Activated CD4-positive, alpha-beta memory T cell treated with anti-CD3 and anti-CD28 coated beads, Interleukin-2, amount 10 ng/mL, durations not matched to agents 7 days and 5 days (primary cell): ENCODE measurements around the gene IGFL3. TPM values are rescaled to one million over a fixed set of nuclear protein-coding genes. Genes with fewer than 3 reads are reported as not detected.
"Not testable (repeated sequence)": the region's sequence is repeated elsewhere in the genome, so short reads cannot be mapped to it uniquely, and the experiment has no call there.

Experiments used
- CTCF ChIA-PET: fragments of 350-600 bp; sonication (Branson Sonifier 250); formaldehyde crosslinking; loops from one replicate; lab custom pipeline; 2021; ENCODE audit warnings: antibody characterized with exemption, inconsistent platforms; lab: Charles Lee
- POLR2A ChIA-PET: fragments of 350-600 bp; sonication (Branson Sonifier 250); formaldehyde crosslinking; loops from one replicate; lab custom pipeline; 2021; ENCODE audit warnings: antibody characterized with exemption; lab: Charles Lee
- DNase-seq: peaks from one replicate; pipeline ENCODE4 v3.0.0-alpha.2; 2020
- H3K27ac Mint-ChIP-seq: one replicate; pipeline ENCODE4 v1.8.0; 2021; ENCODE audit warnings: mild to moderate bottlenecking, mixed read lengths
- H3K27me3 Mint-ChIP-seq: one replicate; pipeline ENCODE4 v1.8.0; 2021; ENCODE audit warnings: mixed read lengths
- H3K36me3 Mint-ChIP-seq: one replicate; pipeline ENCODE4 v1.8.0; 2021; ENCODE audit warnings: low read depth, mixed read lengths
- H3K4me1 Mint-ChIP-seq: one replicate; pipeline ENCODE4 v1.8.0; 2021; ENCODE audit warnings: mixed read lengths
- H3K4me3 Mint-ChIP-seq: one replicate; pipeline ENCODE4 v1.8.0; 2021; ENCODE audit warnings: mild to moderate bottlenecking, mixed read lengths
- H3K9me3 Mint-ChIP-seq: one replicate; pipeline ENCODE4 v1.8.0; 2021; ENCODE audit warnings: mixed read lengths
- total RNA-seq, 2 experiments: library from RNA; stranded (reverse); gene quantifications; one replicate each; pipeline ENCODE4 v1.2.3, GENCODE V29; 2021

The IGFL3 gene
- total RNA-seq, 2 experiments from 2014 or later = not detected

DNA sequence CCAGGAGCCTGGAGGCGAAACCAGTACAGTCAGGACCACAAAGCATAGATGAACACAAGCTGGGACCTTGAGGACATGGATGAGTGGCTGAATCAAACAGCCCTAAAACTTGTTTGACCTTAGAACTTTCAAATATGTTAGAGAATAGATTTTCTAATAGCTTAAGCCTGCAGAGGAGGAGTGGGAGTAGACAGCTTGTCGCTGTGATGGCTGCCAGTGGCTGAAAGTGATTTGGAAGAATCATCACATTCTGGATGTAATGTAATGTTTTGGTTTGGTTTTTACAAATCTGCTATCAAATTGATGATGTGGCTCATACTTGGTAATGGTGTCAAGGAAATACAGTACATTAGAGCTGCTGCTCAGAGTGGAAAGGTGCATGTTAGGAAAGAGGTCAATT, 12.0 kb downstream of the IGFL3 start:
- CTCF ChIA-PET = no interaction called here
- no peaks in the 10 kb centered on the region for H3K36me3 Mint-ChIP-seq
- H3K4me1 Mint-ChIP-seq = peaks cover 5% of the 10 kb centered on the region
- POLR2A ChIA-PET = no interaction called here
- no peak overlapping the region for H3K4me3 Mint-ChIP-seq
- H3K9me3 Mint-ChIP-seq = no peaks in the 10 kb centered on the region
- H3K27ac Mint-ChIP-seq = no peak overlapping the region
- peaks cover 46% of the 10 kb centered on the region for H3K27me3 Mint-ChIP-seq
- DNase-seq = no peak

DNA sequence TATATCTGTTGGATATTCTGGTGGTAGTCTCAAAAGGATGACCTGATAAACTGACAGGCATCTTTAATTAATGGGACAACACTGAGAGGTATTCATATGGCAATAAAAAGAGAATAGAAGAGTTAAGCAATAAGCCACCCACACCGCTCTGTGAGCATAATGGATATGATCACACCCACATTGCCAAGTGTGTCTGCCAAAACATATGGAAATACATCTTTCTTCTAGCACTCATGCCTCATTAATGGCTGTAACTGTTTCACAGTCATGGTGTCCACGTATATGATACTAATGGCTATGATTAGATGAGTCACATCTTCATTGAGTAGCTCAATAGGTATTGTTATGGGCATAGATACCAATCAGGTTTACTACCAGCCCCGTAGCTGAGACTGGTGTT, 13.1 kb downstream of the IGFL3 start:
- Mint-ChIP-seq H3K4me1 (peaks cover 5% of the 10 kb centered on the region), H3K27me3 (peaks cover 43% of the 10 kb centered on the region), H3K27ac (no peak overlapping the region), H3K36me3 (no peaks in the 10 kb centered on the region), H3K9me3 (no peaks in the 10 kb centered on the region), H3K4me3 (no peak overlapping the region)
- DNase-seq = no peak
- POLR2A ChIA-PET = no interaction called here
- CTCF ChIA-PET = no interaction called here

DNA sequence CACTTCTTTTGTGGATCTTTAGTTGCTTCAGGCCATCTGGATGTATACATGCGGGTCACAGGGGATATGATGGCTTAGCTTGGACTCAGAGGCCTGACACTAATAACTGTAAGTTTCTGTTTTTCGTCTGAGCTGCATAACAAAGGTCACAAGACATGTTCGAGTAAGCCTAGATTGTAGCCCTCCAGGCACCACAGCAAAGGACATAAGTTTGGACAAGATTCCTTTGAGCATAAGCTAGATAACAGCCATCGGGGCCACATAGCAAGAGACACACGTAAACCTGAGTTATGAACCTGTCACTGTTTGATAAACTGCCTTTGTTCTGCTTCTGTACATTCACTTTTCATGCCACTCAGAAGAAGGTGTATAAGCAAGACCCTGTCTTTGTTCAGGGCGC, 14.6 kb downstream of the IGFL3 start:
- H3K27me3 Mint-ChIP-seq = peaks cover 36% of the 10 kb centered on the region
- no peaks in the 10 kb centered on the region for H3K36me3 Mint-ChIP-seq
- H3K27ac Mint-ChIP-seq = no peak overlapping the region
- no peak for DNase-seq
- CTCF ChIA-PET = no interaction called here
- POLR2A ChIA-PET = no interaction called here
- no peak overlapping the region for H3K4me3 Mint-ChIP-seq
- H3K9me3 Mint-ChIP-seq = no peaks in the 10 kb centered on the region
- H3K4me1 Mint-ChIP-seq = no peaks in the 10 kb centered on the region

DNA sequence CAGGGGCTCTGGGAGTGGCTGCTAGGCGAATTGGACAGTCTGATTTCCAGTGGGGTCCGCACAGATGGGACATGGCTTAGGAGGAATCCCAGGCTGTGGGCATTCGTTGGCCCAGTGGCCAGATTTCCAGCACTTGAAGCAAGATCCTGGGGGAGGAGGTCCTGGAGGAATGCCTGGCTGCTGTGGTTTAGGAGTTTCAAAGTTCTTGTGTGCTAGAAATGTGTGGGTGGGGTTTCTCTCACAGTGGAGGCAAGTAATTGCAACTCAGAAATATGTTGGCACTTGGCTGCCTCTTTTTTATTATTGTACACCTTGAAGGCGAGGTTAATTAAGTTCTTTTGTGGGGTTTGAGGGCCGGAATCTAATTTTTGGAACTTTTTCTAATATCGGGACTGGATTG, 17.1 kb downstream of the IGFL3 start:
- Mint-ChIP-seq H3K27ac (no peak overlapping the region), H3K36me3 (no peaks in the 10 kb centered on the region), H3K27me3 (peaks cover 15% of the 10 kb centered on the region), H3K4me1 (no peaks in the 10 kb centered on the region), H3K4me3 (no peak overlapping the region), H3K9me3 (no peaks in the 10 kb centered on the region)
- CTCF ChIA-PET = no interaction called here
- POLR2A ChIA-PET = no interaction called here
- no peak for DNase-seq

DNA sequence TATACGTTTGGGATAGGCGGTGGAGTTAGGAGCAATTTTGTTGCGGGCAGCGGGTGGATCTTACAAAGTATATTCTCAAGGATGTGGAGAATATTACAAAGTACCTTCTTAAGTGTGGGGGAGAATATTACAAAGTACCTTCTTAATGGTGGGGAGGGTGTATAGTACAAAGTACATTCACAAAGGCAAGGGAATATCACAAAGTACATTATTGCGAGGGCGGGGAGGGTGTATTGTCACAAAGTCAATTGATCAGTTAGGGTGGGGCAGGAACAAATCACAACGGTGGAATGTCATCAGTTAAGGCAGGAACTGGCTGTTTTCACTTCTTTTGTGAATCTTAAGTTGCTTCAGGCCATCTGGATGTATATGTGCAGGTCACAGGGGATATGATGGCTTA, 22.2 kb downstream of the IGFL3 start:
- DNase-seq, H3K4me3 Mint-ChIP-seq, POLR2A ChIA-PET, H3K36me3 Mint-ChIP-seq, H3K27ac Mint-ChIP-seq, H3K4me1 Mint-ChIP-seq, CTCF ChIA-PET: not testable (repeated sequence)
- peaks cover 11% of the 10 kb centered on the region for H3K9me3 Mint-ChIP-seq
- peaks cover 19% of the 10 kb centered on the region for H3K27me3 Mint-ChIP-seq

DNA sequence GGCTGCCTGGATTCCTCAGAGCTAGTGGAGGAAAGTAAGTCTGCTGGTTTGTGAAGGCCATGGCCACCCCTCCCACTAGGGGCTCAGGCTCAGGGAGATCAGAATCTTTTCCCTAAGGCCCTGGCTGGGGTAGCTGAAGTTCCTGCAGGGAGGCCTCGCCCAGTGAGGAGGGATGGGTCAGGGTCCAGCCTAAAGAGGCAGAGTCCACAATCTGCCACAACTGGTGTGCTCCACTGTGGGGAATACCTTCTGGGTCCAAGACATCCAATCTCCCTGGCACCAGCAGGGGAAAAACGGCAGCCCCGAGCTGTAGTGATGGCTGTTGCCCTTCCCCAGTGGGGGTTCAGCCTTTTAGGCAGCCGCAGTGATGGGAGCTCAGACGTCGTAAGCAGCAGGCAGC, 23.2 kb downstream of the IGFL3 start:
- ChIA-PET CTCF (no interaction called here), POLR2A (no interaction called here)
- Mint-ChIP-seq H3K9me3 (peaks cover 11% of the 10 kb centered on the region), H3K4me3 (no peak overlapping the region), H3K36me3 (peaks cover 5% of the 10 kb centered on the region), H3K4me1 (no peaks in the 10 kb centered on the region), H3K27me3 (peaks cover 29% of the 10 kb centered on the region), H3K27ac (no peak overlapping the region)
- DNase-seq = no peak

DNA sequence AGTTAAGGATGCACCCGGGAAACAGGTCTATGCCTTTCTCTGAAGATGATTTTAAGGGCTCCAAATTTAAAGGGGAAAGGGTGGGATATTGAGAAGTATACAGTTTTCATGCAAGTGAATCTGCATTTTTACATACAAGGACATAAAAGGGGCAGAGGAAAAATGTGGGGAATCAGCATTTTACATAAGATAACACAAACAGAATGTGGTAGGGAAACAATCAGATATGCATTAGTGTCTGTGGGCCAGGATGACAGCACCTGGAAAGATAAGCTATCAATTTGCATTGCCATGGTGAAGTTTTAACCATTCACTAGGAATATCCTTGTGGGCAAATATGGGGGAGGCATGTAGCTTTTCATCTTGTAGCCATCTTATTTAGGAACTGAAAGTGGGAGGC, 24.1 kb downstream of the IGFL3 start:
- H3K4me1 Mint-ChIP-seq = no peaks in the 10 kb centered on the region
- POLR2A ChIA-PET = no interaction called here
- DNase-seq = no peak
- H3K9me3 Mint-ChIP-seq = peaks cover 11% of the 10 kb centered on the region
- CTCF ChIA-PET = no interaction called here
- H3K4me3 Mint-ChIP-seq = no peak overlapping the region
- peaks cover 38% of the 10 kb centered on the region for H3K27me3 Mint-ChIP-seq
- H3K36me3 Mint-ChIP-seq = peaks cover 5% of the 10 kb centered on the region
- H3K27ac Mint-ChIP-seq = no peak overlapping the region

DNA sequence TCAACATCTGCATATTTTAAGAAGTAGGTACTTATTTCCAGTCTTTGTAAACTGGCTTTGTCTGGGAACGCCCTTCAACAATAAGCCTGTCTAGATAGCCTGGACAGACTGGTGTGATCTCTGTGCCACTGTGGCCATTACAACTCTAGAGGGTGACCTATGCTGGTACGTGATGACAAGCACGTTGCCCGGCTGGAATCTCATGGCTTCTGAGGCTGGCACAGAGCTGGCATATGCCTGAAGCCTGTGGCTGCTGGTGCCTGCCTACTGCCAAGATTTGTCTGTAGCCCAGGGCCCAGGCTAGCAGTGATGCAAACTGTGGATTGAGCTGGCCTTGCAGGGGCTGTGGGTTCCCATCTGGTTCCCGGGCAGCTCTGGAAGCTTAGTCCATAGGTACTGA, 34.0 kb downstream of the IGFL3 start:
- no peak for DNase-seq
- POLR2A ChIA-PET = no interaction called here
- CTCF ChIA-PET = no interaction called here
- Mint-ChIP-seq H3K4me3 (no peak overlapping the region), H3K36me3 (no peaks in the 10 kb centered on the region), H3K27me3 (peaks cover 44% of the 10 kb centered on the region), H3K27ac (no peak overlapping the region), H3K9me3 (peaks cover 13% of the 10 kb centered on the region), H3K4me1 (no peaks in the 10 kb centered on the region)

DNA sequence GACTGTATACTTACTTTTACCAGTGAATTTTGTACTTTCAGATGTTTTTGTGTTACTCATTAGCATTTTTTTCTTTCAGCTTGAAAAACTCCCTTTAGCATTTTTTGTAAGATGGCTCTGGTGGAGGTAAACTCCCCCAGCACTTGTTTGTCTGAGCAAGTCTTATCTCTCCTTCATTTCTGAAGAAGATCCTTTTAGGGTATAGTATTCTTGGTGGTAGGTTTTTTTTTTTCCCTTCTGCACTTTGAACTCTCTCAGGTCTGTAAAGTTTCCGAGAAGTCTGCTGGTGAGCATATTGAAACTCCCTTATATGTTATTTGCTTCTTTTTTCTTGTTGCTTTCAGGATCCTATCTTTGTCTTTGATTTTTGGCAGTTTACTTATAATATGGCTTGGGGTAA, 35.1 kb downstream of the IGFL3 start:
- Mint-ChIP-seq H3K9me3 (peaks cover 14% of the 10 kb centered on the region), H3K4me3 (no peak overlapping the region), H3K27me3 (peaks cover 44% of the 10 kb centered on the region), H3K27ac (no peak overlapping the region), H3K4me1 (no peaks in the 10 kb centered on the region), H3K36me3 (no peaks in the 10 kb centered on the region)
- CTCF ChIA-PET = no interaction called here
- POLR2A ChIA-PET = no interaction called here
- no peak for DNase-seq

DNA sequence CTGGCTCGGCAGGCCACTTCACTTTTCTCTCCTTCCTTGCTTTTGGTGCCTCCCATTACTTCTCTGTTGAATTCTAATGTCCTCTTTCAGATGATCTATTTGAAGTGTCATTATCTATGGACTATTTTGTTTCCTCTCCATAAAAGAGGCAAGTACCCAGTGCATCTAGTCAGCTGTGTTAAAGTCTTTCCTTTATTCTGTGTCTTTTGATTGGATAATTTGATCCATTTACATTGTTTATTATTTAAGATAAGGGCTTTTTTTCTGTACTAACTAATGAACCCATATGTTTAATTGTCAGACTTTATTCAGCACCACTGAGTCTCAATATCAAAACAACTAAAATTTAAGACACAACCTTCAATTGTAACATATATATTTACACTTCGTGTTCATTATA, 36.4 kb downstream of the IGFL3 start:
- Mint-ChIP-seq H3K9me3 (peaks cover 14% of the 10 kb centered on the region), H3K4me1 (no peaks in the 10 kb centered on the region), H3K36me3 (no peaks in the 10 kb centered on the region), H3K27me3 (peaks cover 39% of the 10 kb centered on the region), H3K4me3 (no peak overlapping the region), H3K27ac (no peak overlapping the region)
- DNase-seq = no peak
- CTCF ChIA-PET = no interaction called here
- POLR2A ChIA-PET = no interaction called here

DNA sequence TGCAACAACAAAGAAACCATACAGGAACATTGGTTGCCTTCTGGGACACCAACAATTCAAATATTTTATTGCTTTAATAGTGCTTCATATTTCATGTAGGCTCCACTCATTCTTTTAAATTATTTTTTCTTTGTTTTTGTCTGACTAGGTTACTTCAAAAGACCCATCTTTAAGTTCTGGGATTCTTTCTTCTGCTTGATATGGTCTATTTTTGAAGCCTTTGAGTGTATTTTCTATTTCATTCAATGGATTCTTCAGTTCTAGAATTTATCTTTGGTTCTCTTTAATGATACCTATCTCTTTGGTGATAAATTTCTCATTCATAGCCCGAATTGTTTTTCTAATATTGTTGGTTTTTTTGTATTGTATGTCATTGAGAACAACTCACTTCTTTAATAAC, 38.6 kb downstream of the IGFL3 start:
- ChIA-PET CTCF (no interaction called here), POLR2A (no interaction called here)
- Mint-ChIP-seq H3K36me3 (no peaks in the 10 kb centered on the region), H3K27ac (no peak overlapping the region), H3K9me3 (peaks cover 14% of the 10 kb centered on the region), H3K27me3 (peaks cover 48% of the 10 kb centered on the region), H3K4me1 (no peaks in the 10 kb centered on the region), H3K4me3 (no peak overlapping the region)
- no peak for DNase-seq

DNA sequence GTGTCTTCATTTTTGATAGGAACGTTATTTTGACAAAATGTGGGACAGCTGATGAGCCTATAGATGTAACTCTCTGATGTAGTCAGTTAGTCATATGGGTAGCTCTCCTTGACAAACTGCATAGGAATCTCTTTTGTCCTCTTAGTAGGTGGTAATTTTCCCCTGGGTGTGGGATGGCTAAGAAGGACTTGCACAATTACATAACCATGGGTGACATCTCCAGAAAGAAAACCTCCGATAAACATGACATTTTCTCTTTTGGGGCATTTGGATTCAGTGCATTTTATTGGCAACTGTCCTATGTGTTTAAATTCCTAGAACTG, 41.8 kb downstream of the IGFL3 start:
- H3K27me3 Mint-ChIP-seq = peaks cover 55% of the 10 kb centered on the region
- CTCF ChIA-PET = interaction anchor here (1.0 to 2.5 kb wide), 2 partner anchors 54 to 182 kb away, joined by 4 to 19 read pairs; no protein-coding TSS in a partner anchor
- peaks cover 15% of the 10 kb centered on the region for H3K9me3 Mint-ChIP-seq
- no peak overlapping the region for H3K27ac Mint-ChIP-seq
- no peak for DNase-seq
- no peaks in the 10 kb centered on the region for H3K4me1 Mint-ChIP-seq
- POLR2A ChIA-PET = no interaction called here
- no peaks in the 10 kb centered on the region for H3K36me3 Mint-ChIP-seq
- H3K4me3 Mint-ChIP-seq = no peak overlapping the region

DNA sequence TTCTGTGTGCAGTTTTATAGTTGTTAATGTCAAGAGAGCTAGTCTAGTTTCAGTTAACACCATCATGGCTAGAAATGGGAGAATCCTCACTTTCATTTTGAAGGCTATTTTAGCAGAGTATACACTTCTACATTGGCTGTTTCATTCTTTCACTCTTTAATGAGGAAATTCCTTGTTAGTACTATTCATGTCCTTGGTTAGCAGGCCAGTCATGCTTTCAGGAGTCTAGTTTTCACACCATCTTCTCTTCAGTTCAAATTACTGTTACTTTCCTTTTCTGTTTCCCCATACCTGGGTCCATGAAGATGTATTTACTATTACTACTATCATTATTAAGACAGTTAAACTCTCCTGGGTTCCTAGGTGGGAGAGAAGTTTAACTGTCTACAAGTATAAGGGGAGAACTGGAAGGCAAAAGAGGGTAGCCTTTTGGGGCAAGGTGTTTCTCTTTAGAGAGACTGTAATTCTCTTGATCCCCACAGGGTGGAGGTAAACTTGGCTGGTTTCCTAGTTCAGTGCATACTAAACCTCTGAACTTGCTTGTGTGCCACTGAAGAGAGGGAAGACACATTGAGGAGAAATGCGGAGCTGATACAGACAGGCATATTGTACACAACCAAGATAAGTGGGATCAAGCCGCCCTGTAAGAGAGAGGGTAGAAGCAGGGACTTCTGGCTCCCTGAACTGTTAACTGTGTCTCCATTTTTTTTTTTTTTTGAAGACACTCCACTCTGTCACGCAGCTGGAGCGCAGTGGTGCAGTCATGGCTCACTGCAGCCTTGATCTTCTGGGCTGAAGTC, 42.4 kb downstream of the IGFL3 start:
- CTCF ChIA-PET = interaction anchor here (1.0 to 2.5 kb wide), 2 partner anchors 53 to 183 kb away, joined by 4 to 19 read pairs; no protein-coding TSS in a partner anchor
- DNase-seq = no peak
- Mint-ChIP-seq H3K27ac (no peak overlapping the region), H3K36me3 (no peaks in the 10 kb centered on the region), H3K9me3 (peaks cover 15% of the 10 kb centered on the region), H3K27me3 (peaks cover 59% of the 10 kb centered on the region), H3K4me3 (no peak overlapping the region), H3K4me1 (peaks cover 2% of the 10 kb centered on the region)
- POLR2A ChIA-PET = no interaction called here

DNA sequence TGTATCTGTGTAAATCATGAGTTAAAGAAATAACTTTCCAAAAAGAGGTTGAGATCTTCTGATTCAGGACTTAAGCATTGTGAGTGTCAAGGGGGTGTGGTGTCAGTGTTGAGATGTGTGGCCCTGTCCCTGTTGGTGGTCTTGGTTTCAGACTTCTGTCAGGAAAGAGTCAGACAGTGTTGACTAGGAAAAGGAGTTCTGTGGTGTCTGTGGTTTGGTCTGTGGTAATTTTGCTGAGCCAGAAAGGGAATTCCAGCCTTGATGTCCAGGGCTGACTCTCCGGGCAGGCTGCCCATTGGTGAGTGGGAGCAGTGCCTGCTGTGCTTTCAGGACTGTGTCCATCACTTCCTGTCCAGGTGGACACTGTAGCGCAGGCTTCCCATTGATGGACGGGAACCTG, 43.9 kb downstream of the IGFL3 start:
- H3K4me3 Mint-ChIP-seq = no peak overlapping the region
- H3K27ac Mint-ChIP-seq = no peak overlapping the region
- no peaks in the 10 kb centered on the region for H3K36me3 Mint-ChIP-seq
- ChIA-PET CTCF (no interaction called here), POLR2A (no interaction called here)
- peaks cover 5% of the 10 kb centered on the region for H3K9me3 Mint-ChIP-seq
- peaks cover 67% of the 10 kb centered on the region for H3K27me3 Mint-ChIP-seq
- H3K4me1 Mint-ChIP-seq = peaks cover 2% of the 10 kb centered on the region
- DNase-seq = no peak
